HPDE6-E6E7 (cell line): Measurements from ENCODE around the gene NRIP1.

Experiments used
- DNase-seq: peaks from one replicate; pipeline ENCODE4 v3.0.0; 2011; ENCODE audit warnings: missing footprints; ENCODE audit errors: extremely low spot score

The NRIP1 gene

DNA sequence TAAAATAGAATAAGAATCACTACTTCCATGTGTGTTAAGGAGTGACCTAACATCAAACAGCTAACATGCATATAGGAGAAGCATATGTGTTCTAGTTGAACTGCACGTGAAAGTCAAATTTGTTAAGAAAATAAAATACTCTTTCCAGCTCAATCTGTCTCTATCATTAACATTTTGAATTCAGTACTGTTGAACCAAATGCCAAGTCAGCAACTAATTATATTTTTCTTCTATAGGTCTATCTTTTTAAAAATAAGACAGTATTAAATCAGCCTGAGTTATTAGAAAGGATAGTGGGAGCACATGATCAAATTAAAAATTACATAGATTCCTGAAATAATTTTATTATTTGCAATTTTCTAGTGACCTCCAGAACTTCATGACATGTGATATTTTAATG lies 141.8 kb downstream of the NRIP1 start:
- DNase-seq: no peak

DNA sequence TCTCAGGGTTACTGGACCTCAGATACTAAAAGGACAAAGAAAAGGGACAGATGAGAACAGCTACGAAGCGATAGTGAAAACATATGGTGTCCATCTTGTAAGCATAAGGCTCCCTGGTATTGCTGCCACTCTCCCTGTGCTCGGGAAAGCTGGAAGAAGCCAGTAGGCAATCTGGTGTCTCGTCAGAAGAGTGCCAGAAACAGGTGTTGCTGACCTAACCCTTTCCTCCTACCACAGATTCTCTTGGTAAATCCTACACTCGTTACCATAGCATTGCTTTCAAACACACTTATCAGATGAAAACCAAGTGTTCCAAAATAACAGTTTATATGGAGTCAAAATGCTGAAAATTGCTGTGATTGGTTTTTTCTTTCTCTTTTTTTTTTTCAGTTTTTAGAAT lies 146.3 kb downstream of the NRIP1 start:
- DNase-seq: no peak

DNA sequence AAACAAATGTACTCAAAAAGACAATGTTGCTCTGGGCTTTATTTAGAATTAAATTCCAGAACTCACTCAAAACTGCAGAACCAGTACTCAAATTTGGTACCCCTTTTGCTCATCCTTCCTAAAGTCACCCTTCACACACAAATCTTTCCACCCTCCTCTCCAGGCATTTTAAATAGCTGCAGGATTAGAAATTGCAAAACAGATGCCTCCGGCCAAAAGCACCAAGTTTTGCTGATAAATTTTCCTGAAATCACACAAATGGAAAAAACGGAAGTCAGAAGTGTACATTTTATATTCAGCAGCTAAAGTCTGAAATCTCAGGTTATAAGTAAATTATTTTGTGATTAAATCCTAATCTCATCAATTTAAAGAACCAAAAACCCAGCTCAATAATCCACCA lies 147.0 kb downstream of the NRIP1 start:
- no peak for DNase-seq

DNA sequence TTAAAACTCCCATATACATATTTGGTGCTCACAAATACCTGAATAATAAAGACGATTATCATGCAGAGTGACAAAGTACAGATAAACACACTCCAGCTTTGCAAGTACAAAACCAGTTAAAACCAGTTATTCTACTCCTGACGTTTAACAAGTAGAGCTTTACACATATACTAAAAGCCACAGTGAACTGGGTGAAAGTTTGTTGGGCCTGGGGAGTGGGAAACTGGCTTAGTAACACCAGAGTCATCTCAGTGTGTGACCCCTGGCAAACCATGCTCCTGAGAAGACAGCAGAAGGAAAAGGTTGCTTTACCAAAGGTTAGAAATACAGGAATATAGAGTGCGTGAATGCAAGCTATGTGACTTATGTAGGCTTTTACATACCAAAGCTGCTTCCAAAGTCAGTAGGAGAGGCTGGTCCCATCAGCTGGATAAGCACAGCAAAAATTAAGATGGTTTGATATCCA lies 148.1 kb downstream of the NRIP1 start:
- DNase-seq: no peak

DNA sequence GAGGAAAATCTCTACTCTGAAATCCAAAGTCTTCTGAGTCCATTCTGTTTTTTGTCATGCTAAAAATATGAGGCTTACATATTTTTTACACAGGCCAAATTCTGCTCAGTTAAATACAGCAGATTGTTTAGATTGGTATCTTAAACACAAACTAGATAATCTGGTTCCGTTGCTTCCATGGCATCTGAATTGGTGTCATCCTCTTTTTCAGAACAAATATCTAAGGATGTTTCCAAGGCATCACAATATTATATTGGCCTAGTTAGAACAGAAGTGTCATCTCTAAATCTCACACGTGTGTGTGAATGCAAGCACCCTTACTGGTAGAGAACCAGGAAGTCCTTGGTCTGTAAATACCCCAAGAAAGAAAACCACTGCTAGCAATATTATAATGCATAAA lies 151.2 kb downstream of the NRIP1 start:
- no peak for DNase-seq

DNA sequence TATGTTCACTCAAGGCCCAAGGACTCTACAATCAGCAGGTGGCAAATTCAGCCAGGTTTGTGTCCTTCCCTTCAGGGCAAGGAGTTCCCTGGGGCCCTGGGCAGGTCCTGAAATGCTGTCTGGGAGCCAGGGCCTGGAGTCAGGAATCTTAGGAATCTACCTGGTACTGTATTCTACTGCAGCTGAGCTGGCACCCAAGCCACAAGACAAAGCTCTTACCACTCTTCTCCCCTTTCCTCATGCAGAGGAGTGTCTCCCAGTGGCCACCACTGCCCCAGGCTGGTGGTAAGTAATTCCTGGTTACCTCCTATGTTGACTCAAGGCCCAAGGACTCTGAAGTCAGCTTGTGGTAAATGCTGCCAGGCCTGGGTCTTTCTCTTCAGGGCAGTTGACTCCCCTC lies 153.4 kb downstream of the NRIP1 start:
- no peak for DNase-seq
